A549 (cell line): ENCODE data around the gene PRR14L. TPM values are rescaled to one million over a fixed set of nuclear protein-coding genes. Genes with fewer than 3 reads are reported as not detected.

Source experiments
- ATAC-seq, 2 experiments: fragments of 200-7000 bp in 1 of 2; fragments of >200 bp in 1 of 2; cut with Nextera tagmentation in 1 of 2; cut with Tn5 transposase in 1 of 2; 3 replicates each; pipeline versions ENCODE4 v1.8.0 to v1.9.1; 2018 to 2020; ENCODE audit warnings: mild to moderate bottlenecking in 1 of 2, moderate library complexity in 1 of 2
- CTCF ChIA-PET: fragments of 300-600 bp; sonication (Branson Sonifier 250); formaldehyde crosslinking; extraction: SDS; loops from one replicate; lab custom pipeline; 2021; ENCODE audit warnings: antibody characterized with exemption, inconsistent platforms; lab: Yijun Ruan, JAX
- POLR2A ChIA-PET: fragments of 350-600 bp; formaldehyde crosslinking; extraction: SDS; loops from one replicate; lab custom pipeline; 2021; ENCODE audit warnings: antibody characterized with exemption, inconsistent platforms; lab: Yijun Ruan, JAX
- DNase-seq, 2 experiments: peaks; one replicate each; pipeline versions ENCODE4 v3.0.0 to v3.0.0-alpha.2; 2011 to 2016; ENCODE audit warnings: low read depth in 1 of 2, low spot score in 1 of 2
- FAIRE-seq: peaks from 2 replicates; lab custom pipeline; 2011; peaks lifted over from hg19 to GRCh38; lab: Jason Lieb, UNC
- H3K27ac ChIP-seq, 2 experiments: fragments of >200 bp; sonication (Bioruptor Twin); formaldehyde crosslinking; 3 replicates each; pipeline ENCODE4 v1.5.1; 2016 to 2017
- H3K4me1 ChIP-seq: fragments of >200 bp; sonication (Bioruptor Twin); formaldehyde crosslinking; 3 replicates; pipeline ENCODE4 v1.6.1; 2016
- H3K4me2 ChIP-seq: fragments of >200 bp; sonication (Bioruptor Twin); formaldehyde crosslinking; 3 replicates; pipeline ENCODE4 v1.6.1; 2016
- H3K4me3 ChIP-seq: fragments of >200 bp; sonication (Bioruptor Twin); formaldehyde crosslinking; 3 replicates; pipeline ENCODE4 v1.5.1; 2016
- H3K9me3 ChIP-seq: fragments of >200 bp; sonication (Bioruptor Twin); formaldehyde crosslinking; 3 replicates; pipeline ENCODE4 v1.6.1; 2016
- BHLHE40 ChIP-seq: IDR thresholded peaks from 2 replicates; pipeline ENCODE4 v1.6.1; 2012; ENCODE audit warnings: low read depth, low read length, inconsistent platforms
- CBX2 ChIP-seq: fragments of 200-600 bp; sonication (generic); IDR thresholded peaks from 2 replicates; pipeline ENCODE4 v1.6.1; 2016; ENCODE audit warnings: low read depth, mild to moderate bottlenecking, borderline replicate concordance
- CBX8 ChIP-seq: fragments of 200-600 bp; sonication (generic); IDR thresholded peaks from 2 replicates; pipeline ENCODE4 v1.6.1; 2016
- EHMT2 ChIP-seq: fragments of 200-600 bp; sonication (generic); IDR thresholded peaks from 2 replicates; pipeline ENCODE4 v1.6.1; 2016; ENCODE audit warnings: antibody characterized with exemption, low read depth, mild to moderate bottlenecking, moderate library complexity
- EP300 ChIP-seq, 2 experiments: fragments of >200 bp; sonication (Bioruptor Twin); formaldehyde crosslinking; IDR thresholded peaks; 2 replicates in 1 of 2; 3 replicates in 1 of 2; pipeline ENCODE4 v1.6.1; 2016 to 2017
- FOSL2 ChIP-seq, 2 experiments: fragments of 450-650 bp in 1 of 2; fragments of >200 bp in 1 of 2; sonication (Bioruptor Twin) in 1 of 2; formaldehyde crosslinking; IDR thresholded peaks; 2 replicates each; pipeline versions ENCODE4 v1.5.0 to v1.6.1; 2016 to 2020; ENCODE audit warnings: mild to moderate bottlenecking in 1 of 2, moderate library complexity in 1 of 2
- FOXS1 ChIP-seq: fragments of 250-450 bp; sonication (Bioruptor Pico); IDR thresholded peaks from 2 replicates; pipeline ENCODE4 v1.5.0; 2020; ENCODE audit warnings: mild to moderate bottlenecking, moderate library complexity
- HEYL ChIP-seq: fragments of 250-450 bp; sonication (Bioruptor Pico); IDR thresholded peaks from 2 replicates; pipeline ENCODE4 v1.8.0; 2021; ENCODE audit warnings: mild to moderate bottlenecking, moderate library complexity
- JUN ChIP-seq, 2 experiments: fragments of >200 bp; sonication (Bioruptor Twin); formaldehyde crosslinking; IDR thresholded peaks; 2 replicates in 1 of 2; 3 replicates in 1 of 2; pipeline ENCODE4 v1.6.1; 2016 to 2017
- JUNB ChIP-seq: fragments of >200 bp; sonication (Bioruptor Twin); formaldehyde crosslinking; IDR thresholded peaks from 2 replicates; pipeline ENCODE4 v1.6.1; 2016
- KDM1A ChIP-seq: fragments of 200-600 bp; sonication (generic); IDR thresholded peaks from 2 replicates; pipeline ENCODE4 v1.6.1; 2016; ENCODE audit warnings: low read depth, mild to moderate bottlenecking
- MAFK ChIP-seq: fragments of 450-650 bp; IDR thresholded peaks from 2 replicates; pipeline ENCODE4 v1.6.1; 2014; ENCODE audit not compliant: partially characterized antibody
- MAZ ChIP-seq: fragments of 150-350 bp; IDR thresholded peaks from 2 replicates; pipeline ENCODE4 v1.6.1; 2014; ENCODE audit warnings: antibody characterized with exemption, low read depth, low read length, borderline replicate concordance
- MYC ChIP-seq: IDR thresholded peaks from 2 replicates; pipeline ENCODE4 v1.6.1; 2012; ENCODE audit warnings: mild to moderate bottlenecking, inconsistent platforms, low read length, improper control_type of control experiment, borderline replicate concordance
- NFE2L2 ChIP-seq: fragments of 150-350 bp; conservative IDR thresholded peaks from 2 replicates; pipeline ENCODE4 v1.6.1; 2014; ENCODE audit warnings: low read length
- POLR2A ChIP-seq: IDR thresholded peaks from 2 replicates; pipeline ENCODE4 v1.6.1; 2012; ENCODE audit warnings: mild to moderate bottlenecking, low read length
- RAD21 ChIP-seq, 2 experiments: fragments of >200 bp in 1 of 2; sonication (Bioruptor Twin) in 1 of 2; formaldehyde crosslinking in 1 of 2; IDR thresholded peaks in 1 of 2; conservative IDR thresholded peaks in 1 of 2; 2 replicates in 1 of 2; 3 replicates in 1 of 2; pipeline ENCODE4 v1.6.1; 2012 to 2018; ENCODE audit warnings: inconsistent platforms in 1 of 2
- RCOR1 ChIP-seq: fragments of 150-350 bp; IDR thresholded peaks from 2 replicates; pipeline ENCODE4 v1.6.1; 2014; ENCODE audit warnings: antibody characterized with exemption, low read length, low read depth
- RNF2 ChIP-seq: fragments of 200-600 bp; sonication (generic); IDR thresholded peaks from 2 replicates; pipeline ENCODE4 v1.6.1; 2016; ENCODE audit warnings: low read depth, mild to moderate bottlenecking, antibody characterized with exemption, moderate library complexity, borderline replicate concordance
- TFCP2L1 ChIP-seq: fragments of 250-450 bp; sonication (Bioruptor Pico); IDR thresholded peaks from 2 replicates; pipeline ENCODE4 v1.5.0; 2021; ENCODE audit warnings: mild to moderate bottlenecking
- ZC3H11A ChIP-seq: fragments of 450-650 bp; IDR thresholded peaks from 2 replicates; pipeline ENCODE4 v1.6.1; 2014; ENCODE audit warnings: antibody characterized with exemption, mild to moderate bottlenecking
- ZSCAN20 ChIP-seq: fragments of 250-450 bp; sonication (Bioruptor Pico); IDR thresholded peaks from 2 replicates; pipeline ENCODE4 v1.8.0; 2022; ENCODE audit warnings: mild to moderate bottlenecking, moderate library complexity
- WGBS: methylation state at CpG from one replicate; pipeline ENCODE4 v1.1.6; 2017; ENCODE audit errors: missing lambda C conversion rate; 5-methylcytosine and 5-hydroxymethylcytosine counted together
- polyA plus RNA-seq, 4 experiments: library from polyadenylated mRNA; depleted of rRNA in 3 of 4; stranded (reverse); fragments of >200 nt; fragmentation: RNase III in 1 of 4; extraction: RNeasy Plus Mini Kit Qiagen cat#74134 plus additional on column Dnase treatment in 1 of 4; gene quantifications; 2 replicates in 3 of 4; 3 replicates in 1 of 4; pipeline ENCODE4 v1.2.3, GENCODE V29; 2011 to 2017
- TF ChIP-seq, protein P1 (sequence below): fragments of >200 bp; sonication (Bioruptor Twin); formaldehyde crosslinking; IDR thresholded peaks from 3 replicates; pipeline ENCODE4 v1.6.1; 2016
- TF ChIP-seq, protein P2 (sequence below): fragments of 250-450 bp; sonication (Bioruptor Pico); IDR thresholded peaks from 2 replicates; pipeline ENCODE4 v1.5.0; 2020; ENCODE audit warnings: low read depth, mild to moderate bottlenecking, moderate library complexity
- TF ChIP-seq, protein P3 (sequence below): fragments of 200-600 bp; sonication (generic); IDR thresholded peaks from 2 replicates; pipeline ENCODE4 v1.6.1; 2016; ENCODE audit warnings: antibody characterized with exemption, mild to moderate bottlenecking, moderate library complexity
- TF ChIP-seq, protein P4 (sequence below): fragments of 250-450 bp; sonication (Bioruptor Pico); IDR thresholded peaks from 2 replicates; pipeline ENCODE4 v1.5.0; 2021; ENCODE audit warnings: mild to moderate bottlenecking, moderate library complexity, borderline replicate concordance

Gene PRR14L
- polyA plus RNA-seq, 2 of the 4 experiments (the other 2 are of a cell fraction): 5.6 to 15.7 TPM

DNA sequence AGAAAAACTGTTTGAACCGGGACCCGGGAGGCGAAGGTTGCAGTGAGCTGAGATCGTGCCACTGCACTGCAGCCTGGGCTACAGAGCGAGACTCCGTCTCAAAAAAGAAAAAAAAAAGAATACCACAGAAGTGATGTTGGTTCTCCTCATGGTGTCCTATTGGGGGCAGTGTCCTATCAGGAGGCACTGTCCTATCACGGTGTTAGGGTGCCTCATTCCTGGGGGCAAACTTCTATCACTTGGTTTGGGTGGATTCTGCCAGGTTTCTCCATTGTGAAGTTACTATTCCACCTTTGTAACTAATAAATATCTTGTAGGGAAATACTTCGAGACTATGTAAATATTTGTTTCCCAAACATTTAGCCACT is 19.6 kb downstream of the PRR14L start:
- no peak for TF ChIP-seq JUN (IDR thresholded peaks at IDR 0.05)
- no peak for TF ChIP-seq TFCP2L1 (CRISPR knock-in tag)
- TF ChIP-seq, protein P1, sequence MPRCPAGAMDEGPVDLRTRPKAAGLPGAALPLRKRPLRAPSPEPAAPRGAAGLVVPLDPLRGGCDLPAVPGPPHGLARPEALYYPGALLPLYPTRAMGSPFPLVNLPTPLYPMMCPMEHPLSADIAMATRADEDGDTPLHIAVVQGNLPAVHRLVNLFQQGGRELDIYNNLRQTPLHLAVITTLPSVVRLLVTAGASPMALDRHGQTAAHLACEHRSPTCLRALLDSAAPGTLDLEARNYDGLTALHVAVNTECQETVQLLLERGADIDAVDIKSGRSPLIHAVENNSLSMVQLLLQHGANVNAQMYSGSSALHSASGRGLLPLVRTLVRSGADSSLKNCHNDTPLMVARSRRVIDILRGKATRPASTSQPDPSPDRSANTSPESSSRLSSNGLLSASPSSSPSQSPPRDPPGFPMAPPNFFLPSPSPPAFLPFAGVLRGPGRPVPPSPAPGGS: no peak
- TF ChIP-seq, protein P2, sequence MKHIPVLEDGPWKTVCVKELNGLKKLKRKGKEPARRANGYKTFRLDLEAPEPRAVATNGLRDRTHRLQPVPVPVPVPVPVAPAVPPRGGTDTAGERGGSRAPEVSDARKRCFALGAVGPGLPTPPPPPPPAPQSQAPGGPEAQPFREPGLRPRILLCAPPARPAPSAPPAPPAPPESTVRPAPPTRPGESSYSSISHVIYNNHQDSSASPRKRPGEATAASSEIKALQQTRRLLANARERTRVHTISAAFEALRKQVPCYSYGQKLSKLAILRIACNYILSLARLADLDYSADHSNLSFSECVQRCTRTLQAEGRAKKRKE (CRISPR knock-in tag): no peak
- no peak for TF ChIP-seq KDM1A
- no peak for TF ChIP-seq HEYL (CRISPR knock-in tag)
- TF ChIP-seq RNF2: no peak
- TF ChIP-seq BHLHE40: no peak
- POLR2A ChIA-PET: no interaction called here
- ATAC-seq: peak; percentile 61 to 64; a peak in 5 of 6 replicates
- no peak overlapping the region for H3K4me2 ChIP-seq
- DNase-seq: no peak
- H3K27ac ChIP-seq: no peak overlapping the region
- CTCF ChIA-PET: interaction anchor here (0.5 to 1.0 kb wide), 4 partner anchors 9 to 37 kb away, joined by 3 to 4 read pairs (median 4); no protein-coding TSS in a partner anchor
- WGBS: 80% methylated on average over 8 of the region's 8 CpGs
- no peak for FAIRE-seq
- H3K4me1 ChIP-seq: 0 out of 3 replicates have a peak, but pooled peaks cover 4% of the 10 kb centered on the region
- no peaks in the 10 kb centered on the region for H3K9me3 ChIP-seq
- H3K4me3 ChIP-seq: no peak overlapping the region

DNA sequence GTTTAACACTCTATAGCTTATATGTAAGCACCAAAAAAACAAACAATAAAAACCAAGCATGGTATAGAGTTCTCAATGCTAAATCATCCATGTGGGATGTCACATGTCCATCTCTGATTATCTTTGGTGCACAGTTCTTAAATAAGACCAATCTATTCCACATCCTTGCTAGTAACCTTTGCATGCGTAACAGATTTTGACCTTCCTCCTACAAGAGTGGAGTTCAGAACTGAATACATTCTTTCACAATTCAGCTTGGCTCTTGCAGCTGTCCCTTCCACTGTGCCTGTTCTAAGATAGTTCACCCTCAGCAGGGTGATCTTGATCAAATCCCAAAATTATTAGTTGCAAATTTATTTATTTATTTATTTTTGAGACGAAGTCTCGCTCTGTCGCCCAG is 21.1 kb downstream of the PRR14L start:
- FAIRE-seq: no peak
- ChIA-PET POLR2A (no interaction called here), CTCF (interaction anchor here (0.6 kb wide), 1 partner anchor 21 kb away, joined by 3 read pairs; no protein-coding TSS in a partner anchor)
- Histone ChIP-seq H3K9me3 (no peaks in the 10 kb centered on the region), H3K4me1 (0 out of 3 replicates have a peak, but pooled peaks cover 4% of the 10 kb centered on the region)
- no peak for TF ChIP-seq ZSCAN20 (CRISPR knock-in tag)
- TF ChIP-seq POLR2A: no peak
- TF ChIP-seq BHLHE40: no peak
- no peak for TF ChIP-seq FOSL2 (IDR thresholded peaks at IDR 0.05)
- no peak for TF ChIP-seq FOSL2 (CRISPR knock-in tag; IDR thresholded peaks at IDR 0.05)
- TF ChIP-seq, protein P1: no peak
- TF ChIP-seq CBX2: no peak
- TF ChIP-seq NFE2L2: no peak
- no peak for TF ChIP-seq KDM1A
- TF ChIP-seq MAFK: no peak
- TF ChIP-seq RCOR1: no peak
- no peak for TF ChIP-seq CBX8
- TF ChIP-seq, all 56 proteins: peak for 0
- Histone ChIP-seq H3K27ac (no peak overlapping the region), H3K4me3 (no peak overlapping the region), H3K4me2 (no peak overlapping the region)
- ATAC-seq (no peak), DNase-seq (no peak)
- WGBS: 94% methylated on average over 4 of the region's 4 CpGs

DNA sequence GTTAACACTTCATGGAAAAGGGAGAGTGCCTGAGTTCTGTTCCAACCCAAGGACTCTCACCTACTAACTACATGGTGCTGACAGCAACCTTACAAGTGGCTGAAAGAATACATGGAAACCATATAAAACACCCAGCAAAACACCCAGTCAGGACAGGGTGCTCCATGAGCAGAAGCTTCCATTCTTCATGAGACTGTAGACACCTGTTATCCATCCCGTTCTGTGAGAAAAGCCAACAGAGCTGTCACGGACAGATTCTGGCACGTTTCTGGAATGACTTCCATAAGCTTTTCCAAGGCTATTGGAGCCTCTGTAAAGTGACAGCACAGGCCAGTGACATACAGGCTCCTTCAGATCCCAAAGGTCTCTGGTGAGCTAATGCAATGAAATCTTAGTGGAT is 23.2 kb downstream of the PRR14L start:
- Histone ChIP-seq H3K27ac (no peak overlapping the region), H3K4me2 (no peak overlapping the region), H3K9me3 (no peaks in the 10 kb centered on the region), H3K4me3 (no peak overlapping the region), H3K4me1 (no peaks in the 10 kb centered on the region)
- ChIA-PET CTCF (no interaction called here), POLR2A (no interaction called here)
- 96% methylated on average over 3 of the region's 3 CpGs for WGBS
- TF ChIP-seq MAZ (no peak), NFE2L2 (no peak), EHMT2 (no peak), EP300 (IDR thresholded peaks at IDR 0.05) (no peak), FOXS1 (CRISPR knock-in tag) (no peak), ZC3H11A (no peak), MYC (no peak), JUNB (no peak), RAD21 (conservative IDR thresholded peaks at IDR 0.05 in 1 of 2, IDR thresholded peaks at IDR 0.05 in 1 of 2) (no peak)
- TF ChIP-seq, protein P3, sequence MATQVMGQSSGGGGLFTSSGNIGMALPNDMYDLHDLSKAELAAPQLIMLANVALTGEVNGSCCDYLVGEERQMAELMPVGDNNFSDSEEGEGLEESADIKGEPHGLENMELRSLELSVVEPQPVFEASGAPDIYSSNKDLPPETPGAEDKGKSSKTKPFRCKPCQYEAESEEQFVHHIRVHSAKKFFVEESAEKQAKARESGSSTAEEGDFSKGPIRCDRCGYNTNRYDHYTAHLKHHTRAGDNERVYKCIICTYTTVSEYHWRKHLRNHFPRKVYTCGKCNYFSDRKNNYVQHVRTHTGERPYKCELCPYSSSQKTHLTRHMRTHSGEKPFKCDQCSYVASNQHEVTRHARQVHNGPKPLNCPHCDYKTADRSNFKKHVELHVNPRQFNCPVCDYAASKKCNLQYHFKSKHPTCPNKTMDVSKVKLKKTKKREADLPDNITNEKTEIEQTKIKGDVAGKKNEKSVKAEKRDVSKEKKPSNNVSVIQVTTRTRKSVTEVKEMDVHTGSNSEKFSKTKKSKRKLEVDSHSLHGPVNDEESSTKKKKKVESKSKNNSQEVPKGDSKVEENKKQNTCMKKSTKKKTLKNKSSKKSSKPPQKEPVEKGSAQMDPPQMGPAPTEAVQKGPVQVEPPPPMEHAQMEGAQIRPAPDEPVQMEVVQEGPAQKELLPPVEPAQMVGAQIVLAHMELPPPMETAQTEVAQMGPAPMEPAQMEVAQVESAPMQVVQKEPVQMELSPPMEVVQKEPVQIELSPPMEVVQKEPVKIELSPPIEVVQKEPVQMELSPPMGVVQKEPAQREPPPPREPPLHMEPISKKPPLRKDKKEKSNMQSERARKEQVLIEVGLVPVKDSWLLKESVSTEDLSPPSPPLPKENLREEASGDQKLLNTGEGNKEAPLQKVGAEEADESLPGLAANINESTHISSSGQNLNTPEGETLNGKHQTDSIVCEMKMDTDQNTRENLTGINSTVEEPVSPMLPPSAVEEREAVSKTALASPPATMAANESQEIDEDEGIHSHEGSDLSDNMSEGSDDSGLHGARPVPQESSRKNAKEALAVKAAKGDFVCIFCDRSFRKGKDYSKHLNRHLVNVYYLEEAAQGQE: no peak
- TF ChIP-seq, protein P4, sequence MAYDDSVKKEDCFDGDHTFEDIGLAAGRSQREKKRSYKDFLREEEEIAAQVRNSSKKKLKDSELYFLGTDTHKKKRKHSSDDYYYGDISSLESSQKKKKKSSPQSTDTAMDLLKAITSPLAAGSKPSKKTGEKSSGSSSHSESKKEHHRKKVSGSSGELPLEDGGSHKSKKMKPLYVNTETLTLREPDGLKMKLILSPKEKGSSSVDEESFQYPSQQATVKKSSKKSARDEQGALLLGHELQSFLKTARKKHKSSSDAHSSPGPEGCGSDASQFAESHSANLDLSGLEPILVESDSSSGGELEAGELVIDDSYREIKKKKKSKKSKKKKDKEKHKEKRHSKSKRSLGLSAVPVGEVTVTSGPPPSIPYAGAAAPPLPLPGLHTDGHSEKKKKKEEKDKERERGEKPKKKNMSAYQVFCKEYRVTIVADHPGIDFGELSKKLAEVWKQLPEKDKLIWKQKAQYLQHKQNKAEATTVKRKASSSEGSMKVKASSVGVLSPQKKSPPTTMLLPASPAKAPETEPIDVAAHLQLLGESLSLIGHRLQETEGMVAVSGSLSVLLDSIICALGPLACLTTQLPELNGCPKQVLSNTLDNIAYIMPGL (CRISPR knock-in tag): no peak
- no peak for FAIRE-seq
- no peak for DNase-seq
- ATAC-seq: no peak
